HCT116 (cell line): ENCODE data around the gene OR2V2. TPM values are rescaled to one million over a fixed set of nuclear protein-coding genes. Genes with fewer than 3 reads are reported as not detected.

Experiments
- ATAC-seq: fragments of 200-7000 bp; cut with Tn5 transposase; 2 replicates; pipeline ENCODE4 v1.9.1; 2020; ENCODE audit warnings: mild to moderate bottlenecking, moderate library complexity
- BruUV-seq: library from RNA; stranded (reverse); fragments of 400-500 nt; replicated peaks from 2 replicates; lab custom pipeline; 2021; lab: Mats Ljungman, UMichigan
- CTCF ChIA-PET: fragments of 300-600 bp; sonication (Branson Sonifier 250); formaldehyde crosslinking; loops from one replicate; lab custom pipeline; 2021; ENCODE audit warnings: antibody characterized with exemption; lab: Charles Lee
- POLR2A ChIA-PET: fragments of 300-600, 350-600 bp; sonication (Branson Sonifier 250); formaldehyde crosslinking; loops from one replicate; lab custom pipeline; 2021; ENCODE audit warnings: antibody characterized with exemption; lab: Charles Lee
- RAD21 ChIA-PET, 2 experiments: fragments of 300-600 bp; sonication (Branson Sonifier 250); formaldehyde crosslinking; loops; one replicate each; lab custom pipeline; 2023; ENCODE audit warnings: low total read pairs in 2 of 2; ENCODE audit not compliant: uncharacterized antibody in 2 of 2, unreplicated experiment in 2 of 2, low non-redundant PET in 1 of 2; lab: Charles Lee
- DNase-seq: peaks from one replicate; pipeline ENCODE4 v3.0.0-alpha.2; 2010; ENCODE audit warnings: low read depth, low spot score
- H2AFZ ChIP-seq: fragments of 200-600 bp; shearing (Covaris generic), sonication (generic); 2 replicates; pipeline ENCODE4 v1.6.1; 2017; ENCODE audit warnings: low read depth, mixed run types, mixed read lengths, antibody characterized with exemption, low read length; ENCODE audit not compliant: poor library complexity, severe bottlenecking
- H3K27ac ChIP-seq: 2 replicates; pipeline ENCODE4 v1.5.1; 2012; ENCODE audit warnings: low read depth, low read length
- H3K27me3 ChIP-seq: fragments of 200-600 bp; sonication (generic); 2 replicates; pipeline ENCODE4 v1.6.1; 2016; ENCODE audit warnings: mixed run types, low read length, mixed read lengths; ENCODE audit not compliant: insufficient read depth
- H3K36me3 ChIP-seq, 2 experiments: fragments of 200-500 bp in 1 of 2; fragments of 200-600 bp in 1 of 2; sonication (Bioruptor generic) in 1 of 2; sonication (generic) in 1 of 2; 2 replicates each; pipeline versions ENCODE4 v1.5.1 to v1.6.1; 2014 to 2016; ENCODE audit warnings: low read length in 2 of 2, inconsistent platforms in 1 of 2, mixed read lengths in 1 of 2, mixed run types in 1 of 2; ENCODE audit not compliant: insufficient read depth in 2 of 2, control insufficient read depth in 1 of 2
- H3K4me1 ChIP-seq, 2 experiments: fragments of 200-600 bp in 1 of 2; sonication (generic) in 1 of 2; 2 replicates each; pipeline versions ENCODE4 v1.5.1 to v1.6.1; 2012 to 2017; ENCODE audit warnings: low read length in 2 of 2, inconsistent platforms in 1 of 2, mild to moderate bottlenecking in 1 of 2, mixed read lengths in 1 of 2, mixed run types in 1 of 2, moderate library complexity in 1 of 2; ENCODE audit not compliant: insufficient read depth in 2 of 2, control insufficient read depth in 1 of 2
- H3K4me2 ChIP-seq: fragments of 200-600 bp; sonication (generic); 2 replicates; pipeline ENCODE4 v1.6.1; 2017; ENCODE audit warnings: mixed run types, low read length, mixed read lengths
- H3K4me3 ChIP-seq, 2 experiments: fragments of 200-600 bp in 1 of 2; sonication (generic) in 1 of 2; replicated peaks in 1 of 2; 2 replicates each; pipeline ENCODE4 v1.5.1; 2011 to 2016; ENCODE audit warnings: low read length in 2 of 2, control low read depth in 1 of 2, low read depth in 1 of 2, mild to moderate bottlenecking in 1 of 2, mixed read lengths in 1 of 2, mixed run types in 1 of 2
- H3K79me2 ChIP-seq: fragments of 200-600 bp; sonication (generic); 2 replicates; pipeline ENCODE4 v1.6.1; 2017; ENCODE audit warnings: mild to moderate bottlenecking, mixed run types, low read length, moderate library complexity, mixed read lengths; ENCODE audit not compliant: insufficient read depth
- H3K9ac ChIP-seq: fragments of 200-600 bp; sonication (generic); 2 replicates; pipeline ENCODE4 v1.6.1; 2016; ENCODE audit warnings: low read length, mixed read lengths
- H3K9me2 ChIP-seq: fragments of 200-600 bp; sonication (generic), shearing (Covaris generic); 2 replicates; pipeline ENCODE4 v1.6.1; 2017; ENCODE audit warnings: mixed run types, mild to moderate bottlenecking, moderate library complexity; ENCODE audit not compliant: insufficient read depth
- H3K9me3 ChIP-seq, 2 experiments: fragments of 200-500 bp in 1 of 2; fragments of 200-600 bp in 1 of 2; sonication (Bioruptor generic) in 1 of 2; sonication (generic) in 1 of 2; 2 replicates each; pipeline ENCODE4 v1.6.1; 2014 to 2017; ENCODE audit warnings: low read length in 2 of 2, mixed read lengths in 2 of 2, inconsistent platforms in 1 of 2, low read depth in 1 of 2, mild to moderate bottlenecking in 1 of 2, mixed run types in 1 of 2, moderate library complexity in 1 of 2; ENCODE audit not compliant: control insufficient read depth in 1 of 2, insufficient read depth in 1 of 2
- H4K20me1 ChIP-seq: fragments of 200-600 bp; sonication (generic), shearing (Covaris generic); 2 replicates; pipeline ENCODE4 v1.6.1; 2017; ENCODE audit warnings: mixed run types, mild to moderate bottlenecking, moderate library complexity; ENCODE audit not compliant: insufficient read depth
- CEBPB ChIP-seq: IDR thresholded peaks from 2 replicates; pipeline ENCODE4 v1.6.1; 2012; ENCODE audit warnings: low read depth
- ELF1 ChIP-seq: IDR thresholded peaks from 2 replicates; pipeline ENCODE4 v1.6.1; 2012; ENCODE audit warnings: low read depth, borderline replicate concordance
- EZH2phosphoT487 ChIP-seq: fragments of 200-600 bp; IDR thresholded peaks from 2 replicates; pipeline ENCODE4 v1.6.1; 2018; ENCODE audit warnings: antibody characterized with exemption, borderline replicate concordance
- FOSL1 ChIP-seq: IDR thresholded peaks from 2 replicates; pipeline ENCODE4 v1.6.1; 2012; ENCODE audit warnings: low read depth
- JUND ChIP-seq: IDR thresholded peaks from 2 replicates; pipeline ENCODE4 v1.6.1; 2012
- POLR2AphosphoS5 ChIP-seq: IDR thresholded peaks from 2 replicates; pipeline ENCODE4 v1.6.1; 2011; ENCODE audit warnings: mild to moderate bottlenecking, low read depth, low read length, moderate library complexity
- RAD21 ChIP-seq: IDR thresholded peaks from 2 replicates; pipeline ENCODE4 v1.6.1; 2012; ENCODE audit warnings: low read depth, mild to moderate bottlenecking
- SIN3A ChIP-seq: IDR thresholded peaks from 2 replicates; pipeline ENCODE4 v1.6.1; 2012; ENCODE audit warnings: low read depth
- SP1 ChIP-seq: IDR thresholded peaks from 2 replicates; pipeline ENCODE4 v1.6.1; 2012; ENCODE audit warnings: low read depth
- SRF ChIP-seq: IDR thresholded peaks from 2 replicates; pipeline ENCODE4 v1.6.1; 2012; ENCODE audit warnings: low read depth
- TCF7L2 ChIP-seq: IDR thresholded peaks from 2 replicates; pipeline ENCODE4 v1.7.0; 2011; ENCODE audit warnings: borderline replicate concordance, inconsistent platforms; ENCODE audit not compliant: insufficient read depth, insufficient read length; ENCODE audit errors: extremely low read depth
- YY1 ChIP-seq: IDR thresholded peaks from 2 replicates; pipeline ENCODE4 v1.6.1; 2011; ENCODE audit warnings: low read length, low read depth, moderate library complexity, mild to moderate bottlenecking; ENCODE audit not compliant: insufficient replicate concordance; ENCODE audit errors: extremely low read depth
- ZFX ChIP-seq: fragments of 450-650 bp; IDR thresholded peaks from 2 replicates; pipeline ENCODE4 v1.6.1; 2017
- ZNF274 ChIP-seq: fragments of 200-500 bp; sonication (Bioruptor generic); IDR thresholded peaks from 2 replicates; pipeline ENCODE4 v1.6.1; 2014; ENCODE audit warnings: mild to moderate bottlenecking, low read depth, low read length, inconsistent platforms
- intact Hi-C: fragments of 100-400 bp; cut with micrococcal nuclease; formaldehyde crosslinking; loops from 2 replicates; pipeline ENCODE4 v1.10.0; 2022
- total RNA-seq: library from RNA; stranded (reverse); gene quantifications from one replicate; pipeline ENCODE4 v1.2.1, GENCODE V29; 2021; ENCODE audit not compliant: unreplicated experiment
- TF ChIP-seq, protein P1 (sequence below): IDR thresholded peaks from 2 replicates; pipeline ENCODE4 v1.6.1; 2012
- TF ChIP-seq, protein P2 (sequence below): IDR thresholded peaks from 2 replicates; pipeline ENCODE4 v1.6.1; 2011; ENCODE audit warnings: mild to moderate bottlenecking, low read length, moderate library complexity; ENCODE audit not compliant: insufficient replicate concordance; ENCODE audit errors: extremely low read depth
- TF ChIP-seq, protein P3 (sequence below): IDR thresholded peaks from 2 replicates; pipeline ENCODE4 v1.6.1; 2012
- TF ChIP-seq, protein P4 (sequence below): IDR thresholded peaks from 2 replicates; pipeline ENCODE4 v1.6.1; 2012; ENCODE audit warnings: low read depth

Gene OR2V2
- total RNA-seq, 1 experiment from 2014 or later: not detected

DNA sequence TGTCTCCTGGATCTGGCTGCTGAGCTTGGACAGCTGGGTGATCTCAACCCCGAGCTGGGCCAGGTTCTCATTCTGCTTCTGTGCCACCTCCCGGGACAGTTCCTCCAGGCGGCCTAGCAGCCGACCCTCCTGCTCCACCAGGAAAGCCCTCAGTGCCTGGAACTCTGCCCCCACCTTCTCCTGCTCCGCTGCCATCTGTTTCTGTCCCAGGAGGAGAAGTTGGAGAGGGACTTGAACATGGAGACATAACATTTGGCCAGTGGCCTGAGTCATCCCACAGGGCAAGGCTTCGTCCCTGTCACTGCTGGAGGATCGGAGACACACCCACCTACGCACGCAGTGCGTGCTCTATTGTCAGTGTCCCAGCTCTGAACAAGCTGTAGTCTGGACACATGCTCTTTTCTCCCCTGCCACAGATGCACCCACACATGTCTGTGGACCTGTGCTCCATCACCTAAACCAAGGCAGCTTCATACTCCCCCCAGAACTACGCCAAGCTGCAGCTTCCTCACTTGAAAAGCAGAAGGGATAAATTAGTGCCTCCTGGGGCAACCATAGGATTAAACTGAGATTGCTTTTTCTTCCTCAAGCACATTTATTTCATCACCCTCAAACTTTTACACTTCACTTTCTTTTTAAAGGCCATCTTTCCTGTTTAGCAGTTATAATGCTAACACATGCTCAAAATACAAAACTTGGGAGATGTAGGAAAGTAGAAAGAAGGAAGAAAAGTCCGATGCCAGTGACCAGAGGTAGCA, 52.7 kb downstream of the OR2V2 start:
- CTCF ChIA-PET: no interaction called here
- POLR2A ChIA-PET: no interaction called here
- TF ChIP-seq TCF7L2 (no peak), YY1 (no peak), CEBPB (no peak), EZH2phosphoT487 (no peak), SP1 (no peak), FOSL1 (no peak), POLR2AphosphoS5 (no peak), ELF1 (no peak), SIN3A (no peak), ZFX (no peak), JUND (no peak), ZNF274 (no peak), RAD21 (no peak), SRF (no peak)
- TF ChIP-seq, protein P1, sequence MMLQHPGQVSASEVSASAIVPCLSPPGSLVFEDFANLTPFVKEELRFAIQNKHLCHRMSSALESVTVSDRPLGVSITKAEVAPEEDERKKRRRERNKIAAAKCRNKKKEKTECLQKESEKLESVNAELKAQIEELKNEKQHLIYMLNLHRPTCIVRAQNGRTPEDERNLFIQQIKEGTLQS: no peak
- TF ChIP-seq, protein P2, sequence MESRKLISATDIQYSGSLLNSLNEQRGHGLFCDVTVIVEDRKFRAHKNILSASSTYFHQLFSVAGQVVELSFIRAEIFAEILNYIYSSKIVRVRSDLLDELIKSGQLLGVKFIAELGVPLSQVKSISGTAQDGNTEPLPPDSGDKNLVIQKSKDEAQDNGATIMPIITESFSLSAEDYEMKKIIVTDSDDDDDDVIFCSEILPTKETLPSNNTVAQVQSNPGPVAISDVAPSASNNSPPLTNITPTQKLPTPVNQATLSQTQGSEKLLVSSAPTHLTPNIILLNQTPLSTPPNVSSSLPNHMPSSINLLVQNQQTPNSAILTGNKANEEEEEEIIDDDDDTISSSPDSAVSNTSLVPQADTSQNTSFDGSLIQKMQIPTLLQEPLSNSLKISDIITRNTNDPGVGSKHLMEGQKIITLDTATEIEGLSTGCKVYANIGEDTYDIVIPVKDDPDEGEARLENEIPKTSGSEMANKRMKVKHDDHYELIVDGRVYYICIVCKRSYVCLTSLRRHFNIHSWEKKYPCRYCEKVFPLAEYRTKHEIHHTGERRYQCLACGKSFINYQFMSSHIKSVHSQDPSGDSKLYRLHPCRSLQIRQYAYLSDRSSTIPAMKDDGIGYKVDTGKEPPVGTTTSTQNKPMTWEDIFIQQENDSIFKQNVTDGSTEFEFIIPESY: no peak
- TF ChIP-seq, protein P3, sequence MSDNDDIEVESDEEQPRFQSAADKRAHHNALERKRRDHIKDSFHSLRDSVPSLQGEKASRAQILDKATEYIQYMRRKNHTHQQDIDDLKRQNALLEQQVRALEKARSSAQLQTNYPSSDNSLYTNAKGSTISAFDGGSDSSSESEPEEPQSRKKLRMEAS: no peak
- TF ChIP-seq, protein P4, sequence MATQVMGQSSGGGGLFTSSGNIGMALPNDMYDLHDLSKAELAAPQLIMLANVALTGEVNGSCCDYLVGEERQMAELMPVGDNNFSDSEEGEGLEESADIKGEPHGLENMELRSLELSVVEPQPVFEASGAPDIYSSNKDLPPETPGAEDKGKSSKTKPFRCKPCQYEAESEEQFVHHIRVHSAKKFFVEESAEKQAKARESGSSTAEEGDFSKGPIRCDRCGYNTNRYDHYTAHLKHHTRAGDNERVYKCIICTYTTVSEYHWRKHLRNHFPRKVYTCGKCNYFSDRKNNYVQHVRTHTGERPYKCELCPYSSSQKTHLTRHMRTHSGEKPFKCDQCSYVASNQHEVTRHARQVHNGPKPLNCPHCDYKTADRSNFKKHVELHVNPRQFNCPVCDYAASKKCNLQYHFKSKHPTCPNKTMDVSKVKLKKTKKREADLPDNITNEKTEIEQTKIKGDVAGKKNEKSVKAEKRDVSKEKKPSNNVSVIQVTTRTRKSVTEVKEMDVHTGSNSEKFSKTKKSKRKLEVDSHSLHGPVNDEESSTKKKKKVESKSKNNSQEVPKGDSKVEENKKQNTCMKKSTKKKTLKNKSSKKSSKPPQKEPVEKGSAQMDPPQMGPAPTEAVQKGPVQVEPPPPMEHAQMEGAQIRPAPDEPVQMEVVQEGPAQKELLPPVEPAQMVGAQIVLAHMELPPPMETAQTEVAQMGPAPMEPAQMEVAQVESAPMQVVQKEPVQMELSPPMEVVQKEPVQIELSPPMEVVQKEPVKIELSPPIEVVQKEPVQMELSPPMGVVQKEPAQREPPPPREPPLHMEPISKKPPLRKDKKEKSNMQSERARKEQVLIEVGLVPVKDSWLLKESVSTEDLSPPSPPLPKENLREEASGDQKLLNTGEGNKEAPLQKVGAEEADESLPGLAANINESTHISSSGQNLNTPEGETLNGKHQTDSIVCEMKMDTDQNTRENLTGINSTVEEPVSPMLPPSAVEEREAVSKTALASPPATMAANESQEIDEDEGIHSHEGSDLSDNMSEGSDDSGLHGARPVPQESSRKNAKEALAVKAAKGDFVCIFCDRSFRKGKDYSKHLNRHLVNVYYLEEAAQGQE: no peak
- BruUV-seq: no TSS peak
- Histone ChIP-seq H3K27me3 (no peaks in the 10 kb centered on the region), H3K4me1 (peaks cover 5 to 10% of the 10 kb centered on the region in 2 experiments; a peak in 2 of 4 replicates), H4K20me1 (no peaks in the 10 kb centered on the region), H3K79me2 (no peaks in the 10 kb centered on the region; the same call in 1 of the 2 replicates), H2AFZ (no peak overlapping the region), H3K36me3 (no peaks in the 10 kb centered on the region), H3K4me2 (no peak overlapping the region), H3K9ac (no peak overlapping the region), H3K9me2 (no peaks in the 10 kb centered on the region), H3K9me3 (no peaks in the 10 kb centered on the region), H3K4me3 (no peak overlapping the region), H3K27ac (no peak overlapping the region)
- intact Hi-C loops: no loop called here
- ATAC-seq: no peak
- RAD21 ChIA-PET: no interaction called here
- no peak for DNase-seq
